Fibroblast of villous mesenchyme (primary cell): ENCODE measurements around the gene MAPKAP1. TPM values are rescaled to one million over a fixed set of nuclear protein-coding genes. Genes with fewer than 3 reads are reported as not detected.

Source experiments
- DNase-seq: peaks from one replicate; pipeline ENCODE4 v3.0.0-alpha.2; 2010; ENCODE audit warnings: low read depth
- H3K4me3 ChIP-seq: 2 replicates; pipeline ENCODE4 v1.5.1; 2011; ENCODE audit warnings: low read depth, mild to moderate bottlenecking, low read length
- total RNA-seq: library from RNA; depleted of rRNA; stranded (reverse); fragments of >200 nt; gene quantifications from 2 replicates; pipeline ENCODE4 v1.2.3, GENCODE V29; 2012
- TF ChIP-seq, protein P1 (sequence below): IDR thresholded peaks from 2 replicates; pipeline ENCODE4 v1.5.1; 2012; ENCODE audit warnings: low read depth, mild to moderate bottlenecking, low read length; ENCODE audit not compliant: insufficient read depth

Gene MAPKAP1
- total RNA-seq, 1 donor = 92.0 TPM

DNA sequence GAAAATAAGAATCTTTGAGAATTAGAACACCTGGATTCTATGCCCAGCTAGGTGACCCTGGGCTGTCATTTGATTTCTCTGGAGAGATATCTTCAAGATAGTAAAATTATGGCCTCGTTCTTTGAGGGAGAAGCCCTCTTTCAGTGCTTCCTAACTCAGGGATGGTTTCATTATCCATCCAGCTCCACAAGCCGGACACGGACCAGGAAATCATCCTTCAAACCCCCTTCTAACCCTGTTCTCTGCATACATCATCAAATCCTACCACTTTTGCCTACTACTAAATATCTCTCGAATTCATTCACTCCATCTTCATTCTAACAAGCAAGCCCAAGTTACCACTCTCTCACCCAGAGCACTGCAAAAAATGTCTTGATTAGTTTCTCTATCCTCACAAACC lies 57.2 kb downstream of the MAPKAP1 start:
- TF ChIP-seq, protein P1, sequence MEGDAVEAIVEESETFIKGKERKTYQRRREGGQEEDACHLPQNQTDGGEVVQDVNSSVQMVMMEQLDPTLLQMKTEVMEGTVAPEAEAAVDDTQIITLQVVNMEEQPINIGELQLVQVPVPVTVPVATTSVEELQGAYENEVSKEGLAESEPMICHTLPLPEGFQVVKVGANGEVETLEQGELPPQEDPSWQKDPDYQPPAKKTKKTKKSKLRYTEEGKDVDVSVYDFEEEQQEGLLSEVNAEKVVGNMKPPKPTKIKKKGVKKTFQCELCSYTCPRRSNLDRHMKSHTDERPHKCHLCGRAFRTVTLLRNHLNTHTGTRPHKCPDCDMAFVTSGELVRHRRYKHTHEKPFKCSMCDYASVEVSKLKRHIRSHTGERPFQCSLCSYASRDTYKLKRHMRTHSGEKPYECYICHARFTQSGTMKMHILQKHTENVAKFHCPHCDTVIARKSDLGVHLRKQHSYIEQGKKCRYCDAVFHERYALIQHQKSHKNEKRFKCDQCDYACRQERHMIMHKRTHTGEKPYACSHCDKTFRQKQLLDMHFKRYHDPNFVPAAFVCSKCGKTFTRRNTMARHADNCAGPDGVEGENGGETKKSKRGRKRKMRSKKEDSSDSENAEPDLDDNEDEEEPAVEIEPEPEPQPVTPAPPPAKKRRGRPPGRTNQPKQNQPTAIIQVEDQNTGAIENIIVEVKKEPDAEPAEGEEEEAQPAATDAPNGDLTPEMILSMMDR = no peak
- no peak overlapping the region for H3K4me3 ChIP-seq
- no peak for DNase-seq

DNA sequence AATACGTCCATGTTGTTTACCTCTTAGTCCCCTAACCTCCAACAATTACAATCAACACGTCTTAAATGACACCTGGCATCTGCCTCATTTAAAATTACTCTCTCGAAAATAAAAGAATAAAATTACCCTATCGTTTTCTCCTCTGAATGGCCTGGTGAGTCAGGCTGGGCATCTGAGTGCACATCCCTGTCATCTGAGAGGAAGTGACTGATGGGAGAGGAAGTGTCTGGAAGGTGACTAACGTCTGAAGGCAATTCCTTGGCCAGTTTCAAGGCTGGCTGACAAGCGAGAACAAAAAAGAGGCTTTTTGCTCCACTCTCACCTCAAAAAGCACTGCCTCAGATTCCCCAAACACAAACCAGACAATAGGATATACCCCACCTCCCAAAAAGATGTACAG lies 57.7 kb downstream of the MAPKAP1 start:
- TF ChIP-seq, protein P1 = no peak
- H3K4me3 ChIP-seq = no peak overlapping the region
- peak; percentile 57 for DNase-seq

DNA sequence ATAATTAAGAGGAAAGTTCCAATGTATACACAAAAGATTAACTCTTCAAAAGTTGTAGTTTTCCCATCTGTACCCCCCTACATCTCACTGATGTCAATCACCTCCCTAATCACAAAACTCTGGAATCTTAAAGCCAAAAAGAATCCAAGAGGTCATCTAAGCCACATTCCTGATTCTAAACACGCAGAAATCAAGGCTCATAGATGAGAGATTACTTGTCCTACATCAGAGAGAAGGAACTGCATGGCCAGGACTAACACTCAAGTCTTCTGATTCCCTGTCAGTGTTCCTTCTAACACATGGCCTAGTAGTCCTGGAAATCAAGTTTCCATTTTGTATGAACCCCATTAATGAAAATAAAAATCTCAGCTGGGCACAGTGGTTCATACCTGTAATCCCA lies 58.7 kb downstream of the MAPKAP1 start:
- no peak overlapping the region for H3K4me3 ChIP-seq
- DNase-seq = no peak
- TF ChIP-seq, protein P1 = no peak

DNA sequence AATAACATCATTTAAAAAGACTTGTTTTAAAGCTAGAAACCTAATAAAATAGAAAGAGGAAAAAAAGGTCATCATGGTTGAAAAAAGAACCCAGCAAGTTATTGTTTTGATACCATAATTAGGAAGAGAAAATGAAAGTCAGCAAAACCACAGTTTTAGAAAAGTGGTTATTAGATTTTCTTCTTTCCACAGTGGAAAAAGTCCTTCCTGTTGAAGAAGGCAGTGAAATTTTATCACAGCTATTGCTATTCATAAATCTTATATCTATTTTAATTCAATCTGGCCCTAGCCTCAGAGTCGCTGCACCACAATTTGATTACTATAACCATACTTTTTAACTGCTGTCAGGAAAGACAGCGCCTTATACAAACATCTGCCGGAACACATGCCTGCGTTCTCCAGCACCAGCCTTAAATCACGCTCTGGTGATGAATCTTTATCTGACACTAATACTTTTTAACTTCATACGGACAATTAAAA lies 60.3 kb downstream of the MAPKAP1 start:
- TF ChIP-seq, protein P1 = no peak
- peak overlapping the region; percentile 30 for H3K4me3 ChIP-seq
- DNase-seq = peak; percentile 40

DNA sequence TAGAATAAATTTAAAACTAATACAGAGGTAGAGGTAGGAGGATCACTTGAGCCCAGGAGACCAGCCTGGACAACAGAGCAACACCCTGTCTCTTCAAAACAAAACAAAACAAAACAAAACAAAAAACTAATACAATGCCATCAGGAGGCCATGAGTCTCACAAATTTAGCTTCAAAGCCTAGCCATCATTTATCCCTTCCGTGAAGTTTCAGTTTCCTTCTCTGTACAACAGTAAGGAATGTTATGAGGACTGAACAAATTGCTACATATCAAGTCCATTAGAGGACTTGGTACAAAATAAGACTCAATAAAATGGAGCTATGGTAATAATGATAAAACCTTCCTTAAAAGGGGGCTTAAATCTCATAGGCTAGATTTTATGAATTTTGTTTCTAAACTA lies 60.8 kb downstream of the MAPKAP1 start:
- TF ChIP-seq, protein P1 = no peak
- peak; percentile 48 for DNase-seq
- H3K4me3 ChIP-seq = peak overlapping the region; percentile 30

DNA sequence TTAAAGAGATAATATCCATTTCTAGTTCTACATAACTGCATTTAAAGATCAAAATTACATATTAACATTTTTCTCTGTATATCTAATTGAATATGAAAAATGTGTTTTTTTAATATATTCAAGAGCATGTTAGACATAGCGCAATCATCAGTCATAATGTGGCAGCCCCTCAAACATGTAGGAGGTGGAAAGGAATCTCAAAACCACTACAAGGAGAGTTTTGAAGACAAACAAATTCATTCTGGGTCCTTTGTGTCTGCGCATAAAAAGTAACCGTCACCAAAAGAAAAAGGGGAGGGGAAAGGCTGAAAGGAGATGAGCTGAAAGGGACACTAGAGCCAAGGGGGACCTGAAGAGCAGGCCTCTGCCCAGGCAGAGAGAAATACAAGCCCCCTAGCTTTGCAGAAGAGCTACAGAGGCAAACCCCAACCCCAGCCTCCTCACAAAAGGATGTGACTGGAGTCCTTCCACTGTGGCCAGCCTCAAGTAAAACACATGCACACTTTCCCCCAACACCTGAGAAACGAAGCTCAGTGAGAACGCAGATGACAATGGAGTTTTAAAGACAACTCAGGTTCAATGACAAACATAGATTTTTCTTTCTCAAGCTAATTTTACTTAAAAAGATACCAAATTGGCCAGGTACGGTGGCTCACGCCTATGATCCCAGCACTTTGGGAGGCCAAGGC lies 62.0 kb downstream of the MAPKAP1 start:
- no peak overlapping the region for H3K4me3 ChIP-seq
- TF ChIP-seq, protein P1 = no peak
- no peak for DNase-seq

DNA sequence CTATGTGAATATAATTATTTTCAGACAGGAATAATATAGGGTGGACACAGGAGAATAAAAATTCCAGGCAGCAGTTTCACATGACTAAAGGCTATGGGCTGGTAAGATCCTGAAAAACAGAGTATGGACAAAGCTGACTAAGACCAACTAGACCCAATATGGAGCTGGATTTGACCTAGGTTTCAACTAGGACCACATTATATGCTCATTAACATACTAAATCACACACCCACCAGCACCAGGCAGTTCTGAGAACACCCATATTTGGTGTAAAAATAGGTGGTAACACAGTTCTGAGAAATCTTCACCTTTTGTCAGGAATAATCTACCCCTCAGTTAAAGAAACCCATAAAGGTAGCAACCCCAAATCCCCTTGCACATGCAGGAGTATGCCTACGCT lies 64.7 kb downstream of the MAPKAP1 start:
- TF ChIP-seq, protein P1 = no peak
- H3K4me3 ChIP-seq = no peak overlapping the region
- DNase-seq = no peak
